CD4-positive, alpha-beta T cell treated with Interleukin-15 for 4 hours (primary cell): ENCODE measurements around the gene BIN1.
"Not testable (repeated sequence)": the region's sequence is repeated elsewhere in the genome, so short reads cannot be mapped to it uniquely, and the experiment has no call there.

Experiments used
- DNase-seq: peaks from one replicate; pipeline ENCODE4 v3.0.0-alpha.2; 2020; ENCODE audit warnings: low spot score

Gene BIN1

GRCh38 chr2:127134235-127134634 is 27.3 kb upstream of the BIN1 start:
- DNase-seq, result no peak

GRCh38 chr2:127133793-127134192 is 26.8 kb upstream of the BIN1 start:
- no peak for DNase-seq

GRCh38 chr2:127130421-127130820 is 23.5 kb upstream of the BIN1 start:
- DNase-seq, result no peak

- no peak for DNase-seq
These were observed 23.0 kb upstream of the BIN1 start for GRCh38 chr2:127129937-127130336.

GRCh38 chr2:127128445-127128904 is 21.5 kb upstream of the BIN1 start:
- DNase-seq, result no peak

GRCh38 chr2:127125821-127126220 is 18.9 kb upstream of the BIN1 start:
- no peak for DNase-seq

- no peak for DNase-seq
These were observed 17.5 kb upstream of the BIN1 start for GRCh38 chr2:127124426-127124825.

GRCh38 chr2:127122361-127123027 is 15.5 kb upstream of the BIN1 start:
- no peak for DNase-seq

GRCh38 chr2:127121776-127122176 is 14.8 kb upstream of the BIN1 start:
- no peak for DNase-seq

GRCh38 chr2:127121353-127121752 is 14.4 kb upstream of the BIN1 start:
- no peak for DNase-seq

GRCh38 chr2:127120408-127120807 is 13.5 kb upstream of the BIN1 start:
- DNase-seq, result not testable (repeated sequence)

- DNase-seq, result no peak
These were observed 11.5 kb upstream of the BIN1 start for GRCh38 chr2:127118467-127118866.

- no peak for DNase-seq
These were observed 11.1 kb upstream of the BIN1 start for GRCh38 chr2:127118038-127118437.

GRCh38 chr2:127117603-127118002 is 10.6 kb upstream of the BIN1 start:
- DNase-seq, result no peak

- DNase-seq, result no peak
These were observed 8.7 kb upstream of the BIN1 start for GRCh38 chr2:127115471-127116199.

GRCh38 chr2:127110985-127111384 is 4.0 kb upstream of the BIN1 start:
- no peak for DNase-seq

GRCh38 chr2:127108090-127108523 is 1.2 kb upstream of the BIN1 start:
- DNase-seq, result no peak

GRCh38 chr2:127107622-127107999 is 657 bp upstream of the BIN1 start:
- DNase-seq, result no peak

- no peak for DNase-seq
These were observed 430 bp downstream of the BIN1 start for GRCh38 chr2:127106457-127106990.

GRCh38 chr2:127105656-127106456 is 1.1 kb downstream of the BIN1 start:
- no peak for DNase-seq

GRCh38 chr2:127104881-127105655 is 1.9 kb downstream of the BIN1 start:
- no peak for DNase-seq

- no peak for DNase-seq
These were observed 2.7 kb downstream of the BIN1 start for GRCh38 chr2:127104166-127104660.
